HepG2 (cell line): Measurements from ENCODE around the gene TMEM178A. TPM values are rescaled to one million over a fixed set of nuclear protein-coding genes. Genes with fewer than 3 reads are reported as not detected.

Experiments used
- ATAC-seq: fragments of 200-7000 bp; cut with Tn5 transposase; 3 replicates; pipeline ENCODE4 v1.9.1; 2020; ENCODE audit warnings: mild to moderate bottlenecking, moderate library complexity
- BruUV-seq: library from RNA; stranded (reverse); fragments of 400-500 nt; replicated peaks from 2 replicates; lab custom pipeline; 2021; lab: Mats Ljungman, UMichigan
- CTCF ChIA-PET: fragments of 300-600 bp; formaldehyde crosslinking; extraction: SDS; loops from one replicate; lab custom pipeline; 2021; ENCODE audit warnings: low total read pairs, inconsistent platforms, low intra/inter-chr PET ratio; lab: Yijun Ruan, JAX
- POLR2A ChIA-PET: fragments of 350-600 bp; sonication (Branson Sonifier 250); formaldehyde crosslinking; loops from one replicate; lab custom pipeline; 2020; ENCODE audit warnings: antibody characterized with exemption, inconsistent platforms; lab: Yijun Ruan, JAX
- DNase-seq: peaks from one replicate; pipeline ENCODE4 v3.0.0-alpha.2; 2015; ENCODE audit warnings: low spot score
- FAIRE-seq: peaks from 3 replicates; lab custom pipeline; 2011; peaks lifted over from hg19 to GRCh38; lab: Jason Lieb, UNC
- H2AFZ ChIP-seq: one replicate; pipeline ENCODE4 v1.6.1; 2011; ENCODE audit warnings: low read length, inconsistent platforms
- H3K27ac ChIP-seq: fragments of 300-600 bp; 3 replicates; pipeline ENCODE4 v1.8.0; 2011; ENCODE audit warnings: mixed run types, mild to moderate bottlenecking, mixed read lengths, low read length, inconsistent platforms; ENCODE audit not compliant: insufficient read depth; ENCODE audit errors: extremely low read length
- H3K27me3 ChIP-seq, 2 experiments: fragments of 200-600 bp in 1 of 2; 2 replicates in 1 of 2; 3 replicates in 1 of 2; pipeline versions ENCODE4 v1.6.0 to v1.8.0; 2011; ENCODE audit warnings: low read length in 2 of 2, mild to moderate bottlenecking in 2 of 2, moderate library complexity in 2 of 2, inconsistent platforms in 1 of 2; ENCODE audit not compliant: insufficient read depth in 2 of 2, control insufficient read depth in 1 of 2
- H3K36me3 ChIP-seq, 2 experiments: fragments of 200-600 bp in 1 of 2; replicated peaks in 1 of 2; 2 replicates in 1 of 2; 3 replicates in 1 of 2; pipeline versions ENCODE4 v1.5.1 to v1.8.0; 2011; ENCODE audit warnings: low read length in 2 of 2, inconsistent platforms in 1 of 2; ENCODE audit not compliant: insufficient read depth in 2 of 2, control insufficient read depth in 1 of 2
- H3K4me1 ChIP-seq: 2 replicates; pipeline ENCODE4 v1.5.1; 2012; ENCODE audit warnings: low read length, inconsistent platforms; ENCODE audit not compliant: insufficient read depth
- H3K4me2 ChIP-seq: 2 replicates; pipeline ENCODE4 v1.6.0; 2011; ENCODE audit warnings: low read depth, low read length, inconsistent platforms
- H3K4me3 ChIP-seq, 3 experiments: fragments of 200-600 bp in 1 of 3; sonication (generic), shearing (Covaris generic) in 1 of 3; replicated peaks in 1 of 3; 2 replicates each; pipeline ENCODE4 v1.5.1; 2011 to 2016; ENCODE audit warnings: low read length in 3 of 3, inconsistent platforms in 2 of 3, low read depth in 2 of 3, mild to moderate bottlenecking in 2 of 3, control low read depth in 1 of 3, mixed read lengths in 1 of 3; ENCODE audit not compliant: insufficient read depth in 1 of 3
- H3K79me2 ChIP-seq: one replicate; pipeline ENCODE4 v1.6.1; 2011; ENCODE audit warnings: low read length, inconsistent platforms; ENCODE audit not compliant: insufficient read depth
- H3K9ac ChIP-seq: 2 replicates; pipeline ENCODE4 v1.6.0; 2011; ENCODE audit warnings: mild to moderate bottlenecking, low read depth, low read length, inconsistent platforms; ENCODE audit not compliant: insufficient read depth
- H3K9me3 ChIP-seq: 2 replicates; pipeline ENCODE4 v1.5.1; 2012; ENCODE audit warnings: mild to moderate bottlenecking, low read length
- H4K20me1 ChIP-seq: 2 replicates; pipeline ENCODE4 v1.6.0; 2011; ENCODE audit warnings: inconsistent platforms, mild to moderate bottlenecking, low read length, moderate library complexity; ENCODE audit not compliant: insufficient read depth
- ARNT ChIP-seq: fragments of 450-650 bp; IDR thresholded peaks from 2 replicates; pipeline ENCODE4 v1.6.1; 2017
- CREB3 ChIP-seq: sonication (generic); formaldehyde crosslinking; IDR thresholded peaks from 2 replicates; pipeline ENCODE4 v1.5.0; 2020; ENCODE audit warnings: missing genetic modification reagents
- CTCF ChIP-seq: sonication (generic); formaldehyde crosslinking; IDR thresholded peaks from 2 replicates; pipeline ENCODE4 v1.5.0; 2020; ENCODE audit warnings: mild to moderate bottlenecking, missing genetic modification reagents, moderate library complexity
- KLF12 ChIP-seq: sonication (generic); formaldehyde crosslinking; IDR thresholded peaks from 2 replicates; pipeline ENCODE4 v1.4.0; 2020; ENCODE audit warnings: missing genetic modification reagents, borderline replicate concordance
- MBD4 ChIP-seq: IDR thresholded peaks from 2 replicates; pipeline ENCODE4 v1.6.1; 2012; ENCODE audit warnings: low read length, inconsistent platforms, borderline replicate concordance
- MLXIP ChIP-seq: sonication (generic); formaldehyde crosslinking; IDR thresholded peaks from 2 replicates; pipeline ENCODE4 v1.9.0; 2021; ENCODE audit warnings: missing genetic modification reagents, borderline replicate concordance
- MTF2 ChIP-seq: sonication (generic); formaldehyde crosslinking; IDR thresholded peaks from 2 replicates; pipeline ENCODE4 v1.5.0; 2020; ENCODE audit warnings: missing genetic modification reagents, borderline replicate concordance
- PAWR ChIP-seq: sonication (generic); formaldehyde crosslinking; IDR thresholded peaks from 2 replicates; pipeline ENCODE4 v1.4.0; 2020; ENCODE audit warnings: missing genetic modification reagents, mild to moderate bottlenecking, borderline replicate concordance
- PAX8 ChIP-seq: sonication (generic); formaldehyde crosslinking; IDR thresholded peaks from 2 replicates; pipeline ENCODE4 v1.8.0; 2022; ENCODE audit warnings: mild to moderate bottlenecking, missing genetic modification reagents, borderline replicate concordance
- TIGD3 ChIP-seq: sonication (generic); formaldehyde crosslinking; IDR thresholded peaks from 2 replicates; pipeline ENCODE4 v1.5.1; 2020; ENCODE audit warnings: mild to moderate bottlenecking, missing genetic modification reagents, borderline replicate concordance
- YY1 ChIP-seq: IDR thresholded peaks from 2 replicates; pipeline ENCODE4 v1.6.1; 2011; ENCODE audit warnings: low read length, low read depth, moderate library complexity, mild to moderate bottlenecking; ENCODE audit not compliant: insufficient read depth, insufficient replicate concordance
- ZNF264 ChIP-seq: sonication (generic); formaldehyde crosslinking; IDR thresholded peaks from 2 replicates; pipeline ENCODE4 v1.4.0; 2020; ENCODE audit warnings: missing genetic modification reagents
- ZNF292 ChIP-seq: sonication (generic); formaldehyde crosslinking; IDR thresholded peaks from 2 replicates; pipeline ENCODE4 v1.8.1; 2022; ENCODE audit warnings: mild to moderate bottlenecking, low read depth, missing genetic modification reagents, borderline replicate concordance
- ZNF333 ChIP-seq: sonication (generic); formaldehyde crosslinking; IDR thresholded peaks from 2 replicates; pipeline ENCODE4 v1.4.0; 2020; ENCODE audit warnings: mild to moderate bottlenecking, missing genetic modification reagents, borderline replicate concordance
- ZNF703 ChIP-seq: sonication (generic); formaldehyde crosslinking; IDR thresholded peaks from 2 replicates; pipeline ENCODE4 v1.5.1; 2020; ENCODE audit warnings: missing genetic modification reagents, mild to moderate bottlenecking, moderate library complexity, borderline replicate concordance
- WGBS: methylation state at CpG from one replicate; pipeline ENCODE4 v1.1.6; 2017; ENCODE audit warnings: low lambda C conversion rate; 5-methylcytosine and 5-hydroxymethylcytosine counted together
- in situ Hi-C: cut with HindIII; loops from 2 replicates; pipeline ENCODE4 v1.10.0; 2017; ENCODE audit warnings: low pct_unique_long_range_greater_than_20kb; ENCODE audit not compliant: extremely low pct_ligation_motif_present
- intact Hi-C: fragments of 100-400 bp; cut with micrococcal nuclease; formaldehyde crosslinking; loops from one replicate; pipeline ENCODE4 v1.10.0; 2022; ENCODE audit not compliant: unreplicated experiment
- polyA plus RNA-seq, 8 experiments: library from polyadenylated mRNA; depleted of rRNA in 3 of 8; stranded (reverse) in 7 of 8; unstranded in 1 of 8; fragments of >200 nt; fragmentation: Illumina TruSeq in 4 of 8; extraction: Trizol in 4 of 8; gene quantifications; 2 replicates each; pipeline versions ENCODE4 v1.2.1 to v1.2.3, GENCODE V29; 2011 to 2016; ENCODE audit warnings: low read depth in 4 of 8, missing spikeins in 1 of 8, mixed read lengths in 1 of 8; ENCODE audit not compliant: insufficient read depth in 1 of 8
- total RNA-seq, 5 experiments: library from RNA; depleted of rRNA; stranded (reverse); fragments of >200 nt; fragmentation: Illumina TruSeq; extraction: Trizol; gene quantifications; 2 replicates each; pipeline ENCODE4 v1.2.3, GENCODE V29; 2016; ENCODE audit warnings: low read depth in 1 of 5
- TF ChIP-seq, protein P1 (sequence below): sonication (generic); formaldehyde crosslinking; IDR thresholded peaks from 2 replicates; pipeline ENCODE4 v1.5.1; 2020; ENCODE audit warnings: mild to moderate bottlenecking, missing genetic modification reagents, moderate library complexity

The TMEM178A gene
- total and polyA plus RNA-seq, 2 of the 13 experiments (the other 11 are each of a cell fraction or from before 2014, with no cell fraction given) = 0.38 to 3.3 TPM

GRCh38 chr2:39671604-39672003 lies 5.9 kb downstream of the TMEM178A start:
- ATAC-seq (no peak), DNase-seq (no peak), FAIRE-seq (no peak)
- H3K9ac ChIP-seq = no peak overlapping the region
- H4K20me1 ChIP-seq = no peaks in the 10 kb centered on the region
- H3K79me2 ChIP-seq = no peaks in the 10 kb centered on the region
- POLR2A ChIA-PET = no interaction called here
- WGBS = 40% methylated on average over 4 of the region's 4 CpGs
- no peaks in the 10 kb centered on the region for H3K9me3 ChIP-seq
- intact Hi-C loops = no loop called here
- in situ Hi-C loops = no loop called here
- no peak overlapping the region for H3K4me3 ChIP-seq
- H3K36me3 ChIP-seq = no peaks in the 10 kb centered on the region
- BruUV-seq = no TSS peak
- H3K27me3 ChIP-seq = peaks cover 8 to 55% of the 10 kb centered on the region in 2 experiments; a peak in 4 of 5 replicates
- no peak overlapping the region for H3K27ac ChIP-seq
- no peak overlapping the region for H3K4me2 ChIP-seq
- H2AFZ ChIP-seq = no peak overlapping the region
- CTCF ChIA-PET = no interaction called here
- TF ChIP-seq, protein P1, sequence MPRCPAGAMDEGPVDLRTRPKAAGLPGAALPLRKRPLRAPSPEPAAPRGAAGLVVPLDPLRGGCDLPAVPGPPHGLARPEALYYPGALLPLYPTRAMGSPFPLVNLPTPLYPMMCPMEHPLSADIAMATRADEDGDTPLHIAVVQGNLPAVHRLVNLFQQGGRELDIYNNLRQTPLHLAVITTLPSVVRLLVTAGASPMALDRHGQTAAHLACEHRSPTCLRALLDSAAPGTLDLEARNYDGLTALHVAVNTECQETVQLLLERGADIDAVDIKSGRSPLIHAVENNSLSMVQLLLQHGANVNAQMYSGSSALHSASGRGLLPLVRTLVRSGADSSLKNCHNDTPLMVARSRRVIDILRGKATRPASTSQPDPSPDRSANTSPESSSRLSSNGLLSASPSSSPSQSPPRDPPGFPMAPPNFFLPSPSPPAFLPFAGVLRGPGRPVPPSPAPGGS (CRISPR knock-in tag) = no peak
- TF ChIP-seq MLXIP (CRISPR knock-in tag) (no peak), PAWR (no peak), ZNF333 (CRISPR knock-in tag) (no peak), MTF2 (no peak), PAX8 (CRISPR knock-in tag) (no peak), KLF12 (CRISPR knock-in tag) (no peak), CREB3 (CRISPR knock-in tag) (no peak), MBD4 (no peak), ZNF292 (CRISPR knock-in tag) (no peak), YY1 (no peak), ZNF703 (CRISPR knock-in tag) (no peak), TIGD3 (CRISPR knock-in tag) (no peak), ARNT (no peak), CTCF (CRISPR knock-in tag) (no peak), ZNF264 (CRISPR knock-in tag) (no peak)
- TF ChIP-seq, all 625 proteins: peak for 0
- H3K4me1 ChIP-seq = peaks cover 7% of the 10 kb centered on the region
